Stomach (tissue), 4 donors: ENCODE results near the gene CCNJL.

Experiments used
- POLR2A ChIP-seq, 4 donors: fragments of 450-650 bp; IDR thresholded peaks; one replicate each; pipeline ENCODE4 v1.6.1; 2016; ENCODE audit warnings: antibody characterized with exemption in 4 of 4, control low read depth in 2 of 4, mild to moderate bottlenecking in 1 of 4, moderate library complexity in 1 of 4
- POLR2AphosphoS5 ChIP-seq, 3 donors: sonication (generic); formaldehyde crosslinking; IDR thresholded peaks; one replicate each; pipeline ENCODE4 v1.6.1; 2016; ENCODE audit warnings: antibody characterized with exemption in 3 of 3

GRCh38 chr5:160354666-160355065 is 42.3 kb upstream of the CCNJL start:
- TF ChIP-seq POLR2AphosphoS5 (IDR thresholded peaks at IDR 0.05) (no peak), POLR2A (IDR thresholded peaks at IDR 0.05) (no peak)
